H9 (cell line): ENCODE results near the gene PELI3. TPM values are rescaled to one million over a fixed set of nuclear protein-coding genes. Genes with fewer than 3 reads are reported as not detected.

Source experiments
- DNase-seq: peaks from one replicate; pipeline ENCODE4 v3.0.0-alpha.2; 2017
- H2AFZ ChIP-seq: one replicate; pipeline ENCODE4 v1.6.1; 2013; ENCODE audit warnings: mild to moderate bottlenecking, low read length, control low read depth, moderate library complexity
- H2AK5ac ChIP-seq: 2 replicates; pipeline ENCODE4 v1.6.1; 2013; ENCODE audit warnings: low read length, control low read depth, mixed read lengths; ENCODE audit not compliant: insufficient read length
- H2BK120ac ChIP-seq: one replicate; pipeline ENCODE4 v1.6.1; 2013; ENCODE audit warnings: low read depth, mild to moderate bottlenecking, low read length, control low read depth, inconsistent platforms; ENCODE audit not compliant: poor library complexity, severe bottlenecking
- H2BK12ac ChIP-seq: 2 replicates; pipeline ENCODE4 v1.6.1; 2013; ENCODE audit warnings: low read length, control low read depth, mixed read lengths, low read depth; ENCODE audit not compliant: insufficient read length
- H2BK15ac ChIP-seq: 2 replicates; pipeline ENCODE4 v1.6.1; 2013; ENCODE audit warnings: low read depth, low read length, control low read depth
- H2BK20ac ChIP-seq: one replicate; pipeline ENCODE4 v1.6.1; 2013; ENCODE audit warnings: low read depth, mild to moderate bottlenecking, low read length, control low read depth, inconsistent platforms; ENCODE audit not compliant: poor library complexity, severe bottlenecking
- H2BK5ac ChIP-seq: 2 replicates; pipeline ENCODE4 v1.6.1; 2013; ENCODE audit warnings: low read length, control low read depth, mixed read lengths; ENCODE audit not compliant: insufficient read length
- H3K14ac ChIP-seq: 2 replicates; pipeline ENCODE4 v1.6.1; 2013; ENCODE audit warnings: low read length, control low read depth; ENCODE audit not compliant: insufficient read depth
- H3K18ac ChIP-seq: 2 replicates; pipeline ENCODE4 v1.6.1; 2013; ENCODE audit warnings: low read depth, mild to moderate bottlenecking, mixed read lengths, low read length, control low read depth; ENCODE audit not compliant: insufficient read length
- H3K23ac ChIP-seq: 2 replicates; pipeline ENCODE4 v1.6.1; 2013; ENCODE audit warnings: low read length, control low read depth, mixed read lengths, low read depth; ENCODE audit not compliant: insufficient read length
- H3K23me2 ChIP-seq: 2 replicates; pipeline ENCODE4 v1.6.1; 2013; ENCODE audit warnings: low read depth, mild to moderate bottlenecking, mixed read lengths, low read length, control low read depth; ENCODE audit not compliant: insufficient read length, poor library complexity, severe bottlenecking
- H3K27ac ChIP-seq: 2 replicates; pipeline ENCODE4 v1.5.1; 2013; ENCODE audit warnings: low read length, control low read depth, mixed read lengths, low read depth; ENCODE audit not compliant: insufficient read length
- H3K27me3 ChIP-seq: 2 replicates; pipeline ENCODE4 v1.6.1; 2013; ENCODE audit warnings: low read length, control low read depth, inconsistent platforms; ENCODE audit not compliant: insufficient read depth
- H3K4ac ChIP-seq: 2 replicates; pipeline ENCODE4 v1.6.1; 2013; ENCODE audit warnings: low read depth, mild to moderate bottlenecking, control low read depth, inconsistent platforms, low read length, moderate library complexity
- H3K4me1 ChIP-seq: 2 replicates; pipeline ENCODE4 v1.6.1; 2013; ENCODE audit warnings: low read length, control low read depth, inconsistent platforms; ENCODE audit not compliant: insufficient read depth
- H3K4me2 ChIP-seq: 2 replicates; pipeline ENCODE4 v1.6.1; 2013; ENCODE audit warnings: low read length, control low read depth, mixed read lengths; ENCODE audit not compliant: insufficient read length, insufficient read depth
- H3K56ac ChIP-seq: 2 replicates; pipeline ENCODE4 v1.6.1; 2013; ENCODE audit warnings: low read depth, mild to moderate bottlenecking, mixed read lengths, low read length, control low read depth; ENCODE audit not compliant: insufficient read length
- H3K79me1 ChIP-seq: 2 replicates; pipeline ENCODE4 v1.6.1; 2013; ENCODE audit warnings: low read depth, mild to moderate bottlenecking, moderate library complexity, low read length, control low read depth, inconsistent platforms; ENCODE audit not compliant: insufficient read depth, poor library complexity, severe bottlenecking
- H3K79me2 ChIP-seq: 2 replicates; pipeline ENCODE4 v1.6.1; 2013; ENCODE audit warnings: low read length, control low read depth, inconsistent platforms; ENCODE audit not compliant: insufficient read depth
- H3K9ac ChIP-seq: 2 replicates; pipeline ENCODE4 v1.6.1; 2013; ENCODE audit warnings: low read length, control low read depth, mixed read lengths; ENCODE audit not compliant: insufficient read length; ENCODE audit errors: extremely low read depth
- H3K9me3 ChIP-seq: one replicate; pipeline ENCODE4 v1.6.1; 2013; ENCODE audit warnings: low read depth, low read length, inconsistent platforms; ENCODE audit not compliant: control insufficient read depth
- H3T11ph ChIP-seq: one replicate; pipeline ENCODE4 v1.6.1; 2013; ENCODE audit warnings: mild to moderate bottlenecking, low read length, control low read depth, inconsistent platforms
- H4K20me1 ChIP-seq: one replicate; pipeline ENCODE4 v1.6.1; 2013; ENCODE audit not compliant: control insufficient read depth, insufficient read length, insufficient read depth
- H4K5ac ChIP-seq: 2 replicates; pipeline ENCODE4 v1.6.1; 2013; ENCODE audit warnings: low read depth, mild to moderate bottlenecking, mixed read lengths, low read length, control low read depth; ENCODE audit not compliant: insufficient read length
- H4K8ac ChIP-seq: replicated peaks from 2 replicates; pipeline ENCODE4 v1.6.1; 2013; ENCODE audit warnings: low read length, control low read depth, mixed read lengths, low read depth; ENCODE audit not compliant: insufficient read length
- H4K91ac ChIP-seq: 2 replicates; pipeline ENCODE4 v1.6.1; 2013; ENCODE audit warnings: low read depth, mild to moderate bottlenecking, moderate library complexity, mixed read lengths, low read length, control low read depth; ENCODE audit not compliant: insufficient read length
- H3K27ac Mint-ChIP-seq, 3 experiments: 2 replicates in 2 of 3; 3 replicates in 1 of 3; pipeline ENCODE4 v1.8.0; 2020 to 2021; ENCODE audit warnings: mixed read lengths in 3 of 3, mild to moderate bottlenecking in 1 of 3, moderate library complexity in 1 of 3
- H3K27me3 Mint-ChIP-seq: 2 replicates; pipeline ENCODE4 v1.8.0; 2021; ENCODE audit warnings: low read depth, mild to moderate bottlenecking, moderate library complexity, mixed read lengths
- H3K36me3 Mint-ChIP-seq, 3 experiments: 2 replicates in 2 of 3; 3 replicates in 1 of 3; pipeline ENCODE4 v1.8.0; 2020 to 2021; ENCODE audit warnings: low read depth in 3 of 3, mixed read lengths in 3 of 3; ENCODE audit not compliant: insufficient read depth in 1 of 3
- H3K4me1 Mint-ChIP-seq, 2 experiments: 2 replicates each; pipeline ENCODE4 v1.8.0; 2020; ENCODE audit warnings: mixed read lengths in 2 of 2
- H3K4me3 Mint-ChIP-seq, 2 experiments: 2 replicates in 1 of 2; 3 replicates in 1 of 2; pipeline ENCODE4 v1.8.0; 2020 to 2021; ENCODE audit warnings: mild to moderate bottlenecking in 2 of 2, mixed read lengths in 2 of 2, moderate library complexity in 1 of 2
- H3K9me3 Mint-ChIP-seq, 2 experiments: 2 replicates in 1 of 2; 3 replicates in 1 of 2; pipeline ENCODE4 v1.8.0; 2020; ENCODE audit warnings: mild to moderate bottlenecking in 2 of 2, mixed read lengths in 2 of 2, moderate library complexity in 1 of 2
- CTCF ChIP-seq: fragments of 200-600 bp; sonication (generic); conservative IDR thresholded peaks from 3 replicates; pipeline ENCODE4 v1.8.0; 2021; ENCODE audit warnings: antibody characterized with exemption, mild to moderate bottlenecking
- WGBS: extraction: QIAGEN DNeasy Blood & Tissue Kit; methylation state at CpG from one replicate; pipeline ENCODE4 v1.1.7; 2013; ENCODE audit warnings: missing lambda C conversion rate, low lambda C conversion rate, mixed read lengths; ENCODE audit not compliant: insufficient read length; ENCODE audit errors: extremely low coverage; 5-methylcytosine and 5-hydroxymethylcytosine counted together
- total RNA-seq: library from RNA; stranded (reverse); gene quantifications from 2 replicates; pipeline ENCODE4 v1.2.1, GENCODE V29; 2021

PELI3 gene
- total RNA-seq, 1 experiment from 2014 or later: 10.3 TPM

GRCh38 chr11:66454828-66455227, 11.9 kb upstream of the PELI3 start:
- no peak overlapping the region for H3K27ac Mint-ChIP-seq
- Histone ChIP-seq H2BK120ac (no peak overlapping the region), H4K5ac (no peak overlapping the region), H2BK5ac (no peak overlapping the region), H4K91ac (no peak overlapping the region), H2BK12ac (no peak overlapping the region), H3K9me3 (peaks cover 7% of the 10 kb centered on the region), H3K79me2 (no peaks in the 10 kb centered on the region), H4K8ac (no peak overlapping the region), H2AK5ac (no peak overlapping the region), H3K4me1 (no peaks in the 10 kb centered on the region), H3K79me1 (no peaks in the 10 kb centered on the region), H3T11ph (no peak overlapping the region), H4K20me1 (no peaks in the 10 kb centered on the region), H3K27ac (no peak overlapping the region), H3K9ac (no peak overlapping the region), H3K23ac (no peak overlapping the region), H3K14ac (no peak overlapping the region), H3K4me2 (no peak overlapping the region), H2BK20ac (no peak overlapping the region), H2BK15ac (no peak overlapping the region), H3K23me2 (no peaks in the 10 kb centered on the region), H3K18ac (no peak overlapping the region), H3K4ac (no peak overlapping the region), H3K56ac (no peak overlapping the region), H3K27me3 (no peaks in the 10 kb centered on the region), H2AFZ (no peak overlapping the region)
- peaks cover 0 to 5% (median 0%) of the 10 kb centered on the region in 3 experiments; a peak in 2 of 7 replicates for H3K36me3 Mint-ChIP-seq
- TF ChIP-seq CTCF: no peak
- DNase-seq: no peak
- H3K4me3 Mint-ChIP-seq: no peak overlapping the region
- H3K4me1 Mint-ChIP-seq: peaks cover 0 to 12% of the 10 kb centered on the region in 2 experiments; a peak in 2 of 4 replicates
- WGBS: no CpG with 5 or more reads among the region's 3 CpGs
- H3K9me3 Mint-ChIP-seq: peaks cover 0 to 6% of the 10 kb centered on the region in 2 experiments; a peak in 1 of 5 replicates
- peaks cover 18% of the 10 kb centered on the region for H3K27me3 Mint-ChIP-seq
